ENCODE results near the gene ANKZF1. TPM values are rescaled to one million over a fixed set of nuclear protein-coding genes. Genes with fewer than 3 reads are reported as not detected.
"Not testable (repeated sequence)": the region's sequence is repeated elsewhere in the genome, so short reads cannot be mapped to it uniquely, and the experiment has no call there.

Gene ANKZF1
- total and polyA plus RNA-seq, 4 donors = 12.9 to 101 (median 38.7) TPM

GRCh38 chr2:219253753-219254589 is 24.4 kb downstream of the ANKZF1 start, which contains the start of gene TUBA4A:
TUBA4A (minus strand) TSS chr2:219253918; CDS start chr2:219253858, 60 bp downstream.
- ATAC-seq (ENCODE audit: low FRiP score) (peak; percentile 93), DNase-seq (peak; percentile 90 to 95)
- no peaks in the 10 kb centered on the region for H3K4me1 ChIP-seq (ENCODE audit: control insufficient read depth in 1 of 2, insufficient read depth in 2 of 2, low read length in 2 of 2)
- H3K4me3 ChIP-seq (ENCODE audit: low read length in 2 of 2) = peak within 1 kb of the TSS; percentile 75 to 76
- intact Hi-C loops (cut with DNase I) = loop anchor here in 1 of 2 donors (2.0 kb wide), 3 partner anchors 25 to 41 kb away; partner anchors contain the start of genes ABCB6 and DNAJB2
- H3K9me3 ChIP-seq (ENCODE audit: control insufficient read depth, low read length) = no peaks in the 10 kb centered on the region
- peak within 1 kb of the TSS; percentile 8 to 76 for H3K27ac ChIP-seq (ENCODE audit: low read depth in 1 of 2, low read length in 2 of 2)
- H3K36me3 ChIP-seq (ENCODE audit: control insufficient read depth in 1 of 2, insufficient read depth in 2 of 2, low read length in 1 of 2) = no peaks in the 10 kb centered on the region
- H3K27me3 ChIP-seq (ENCODE audit: control insufficient read depth in 1 of 2, insufficient read depth in 2 of 2, low read length in 1 of 2) = no peaks in the 10 kb centered on the region
- 0% methylated on average over 60 to 76 of the region's 76 CpGs for WGBS, 2 donors

DNA sequence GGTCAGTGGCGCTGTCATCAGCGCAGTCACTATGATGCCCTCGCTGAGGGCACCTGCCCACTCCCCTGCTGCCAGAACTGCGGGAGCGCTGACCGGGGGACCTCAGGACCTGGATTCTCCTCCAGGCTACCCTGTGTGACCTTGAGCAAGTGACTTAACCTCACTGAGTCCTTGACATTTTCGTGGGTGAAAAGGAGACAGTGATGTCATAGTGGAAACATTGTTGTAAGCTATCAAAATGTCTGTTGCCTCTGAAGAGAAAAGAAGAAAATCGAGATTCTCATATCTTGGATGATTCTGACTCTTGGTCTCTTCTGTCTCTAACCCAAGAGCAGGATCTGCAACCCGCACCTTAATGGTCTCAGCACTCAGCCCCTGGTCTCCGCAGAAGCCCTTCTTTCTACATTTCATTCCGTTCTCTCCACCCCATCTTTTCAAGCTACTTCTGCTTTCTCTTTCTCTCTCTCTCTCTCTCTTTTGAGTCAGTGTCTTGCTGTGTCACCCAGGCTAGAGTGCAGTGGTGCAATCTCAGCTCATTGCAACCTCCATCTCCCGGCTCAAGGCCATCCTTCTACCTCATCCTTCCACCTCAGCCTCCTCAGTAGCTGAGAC is 25.1 kb downstream of the ANKZF1 start:
- WGBS, 2 donors = 27 to 30% methylated on average over 11 to 12 of the region's 12 CpGs
- no peak overlapping the region for H3K27ac ChIP-seq (ENCODE audit: low read depth in 1 of 2, low read length in 2 of 2)

DNA sequence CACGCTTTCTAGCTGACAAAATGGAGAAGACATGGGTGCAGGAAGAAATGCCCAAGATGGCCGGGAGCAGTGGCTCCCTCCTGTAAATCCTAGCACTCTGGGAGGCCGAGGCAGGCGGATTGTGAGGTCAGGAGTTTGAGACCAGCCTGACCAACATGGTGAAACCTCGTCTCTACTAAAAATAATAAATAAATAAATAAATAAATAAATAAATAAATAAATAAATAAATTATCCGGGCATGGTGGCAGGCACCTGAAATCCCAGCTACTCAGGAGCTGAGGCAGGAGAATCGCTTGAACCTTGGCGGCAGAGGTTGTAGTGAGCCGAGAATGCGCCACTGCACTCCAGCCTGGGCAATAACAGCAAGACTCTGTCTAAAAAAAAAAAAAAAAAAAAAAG is 29.3 kb downstream of the ANKZF1 start:
- intact Hi-C loops (cut with DNase I) = loop anchor here in 1 of 2 donors (2.0 kb wide), 1 partner anchor 14 kb away; no protein-coding TSS in a partner anchor
- not testable (repeated sequence) for H3K27ac ChIP-seq (ENCODE audit: low read depth in 1 of 2, low read length in 2 of 2); H3K4me1 ChIP-seq (ENCODE audit: control insufficient read depth in 1 of 2, insufficient read depth in 2 of 2, low read length in 2 of 2); H3K9me3 ChIP-seq (ENCODE audit: control insufficient read depth, low read length); H3K27me3 ChIP-seq (ENCODE audit: control insufficient read depth in 1 of 2, insufficient read depth in 2 of 2, low read length in 1 of 2); H3K36me3 ChIP-seq (ENCODE audit: control insufficient read depth in 1 of 2, insufficient read depth in 2 of 2, low read length in 1 of 2); ATAC-seq (ENCODE audit: low FRiP score); H3K4me3 ChIP-seq (ENCODE audit: low read length in 2 of 2)
- DNase-seq = peak in 1 of 2 donors; percentile 35
- WGBS, 2 donors = 83 to 86% methylated on average over 10 of the region's 10 CpGs

More for the DNA sequence above, 25.1 kb downstream of the ANKZF1 start:
- Histone ChIP-seq H3K27me3 (ENCODE audit: control insufficient read depth in 1 of 2, insufficient read depth in 2 of 2, low read length in 1 of 2) (no peaks in the 10 kb centered on the region), H3K4me1 (ENCODE audit: control insufficient read depth in 1 of 2, insufficient read depth in 2 of 2, low read length in 2 of 2) (no peaks in the 10 kb centered on the region), H3K36me3 (ENCODE audit: control insufficient read depth in 1 of 2, insufficient read depth in 2 of 2, low read length in 1 of 2) (no peaks in the 10 kb centered on the region), H3K4me3 (ENCODE audit: low read length in 2 of 2) (peak overlapping the region; percentile 46 to 75), H3K9me3 (ENCODE audit: control insufficient read depth, low read length) (no peaks in the 10 kb centered on the region)
- DNase-seq (no peak), ATAC-seq (ENCODE audit: low FRiP score) (no peak)
- intact Hi-C loops (cut with DNase I) = no loop called here

GRCh38 chr2:219261024-219261855 is 31.6 kb downstream of the ANKZF1 start:
- intact Hi-C loops (cut with DNase I) = no loop called here
- DNase-seq = peak in 1 of 2 donors; percentile 17
- H3K4me3 ChIP-seq (ENCODE audit: low read length in 2 of 2) = no peak overlapping the region
- no peak for ATAC-seq (ENCODE audit: low FRiP score)
- H3K36me3 ChIP-seq (ENCODE audit: control insufficient read depth in 1 of 2, insufficient read depth in 2 of 2, low read length in 1 of 2) = no peaks in the 10 kb centered on the region
- no peaks in the 10 kb centered on the region for H3K9me3 ChIP-seq (ENCODE audit: control insufficient read depth, low read length)
- 67 to 74% methylated on average over 5 of the region's 5 CpGs for WGBS, 2 donors
- H3K27ac ChIP-seq (ENCODE audit: low read depth in 1 of 2, low read length in 2 of 2) = no peak overlapping the region
- no peaks in the 10 kb centered on the region for H3K27me3 ChIP-seq (ENCODE audit: control insufficient read depth in 1 of 2, insufficient read depth in 2 of 2, low read length in 1 of 2)
- no peaks in the 10 kb centered on the region for H3K4me1 ChIP-seq (ENCODE audit: control insufficient read depth in 1 of 2, insufficient read depth in 2 of 2, low read length in 2 of 2)

DNA sequence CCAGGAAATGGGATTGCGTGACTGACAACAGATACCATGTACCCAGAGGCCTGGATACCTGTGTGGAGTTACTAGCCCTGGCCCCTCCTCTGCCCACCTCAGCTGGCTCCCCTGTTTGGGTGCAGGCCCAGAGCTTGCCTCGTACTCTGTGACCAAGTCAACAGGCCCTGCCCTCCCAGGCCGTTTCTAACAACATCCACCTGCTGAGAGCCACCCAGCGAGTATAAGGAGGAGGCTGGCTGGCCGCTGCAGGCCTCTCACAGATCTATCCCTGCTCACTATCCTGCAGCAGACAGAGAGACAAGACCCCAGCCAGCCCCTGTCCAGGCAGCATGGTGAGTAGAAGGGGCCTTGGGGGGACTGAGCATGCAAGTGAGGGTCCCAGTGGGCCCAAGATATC is 36.6 kb downstream of the ANKZF1 start:
- H3K36me3 ChIP-seq (ENCODE audit: control insufficient read depth in 1 of 2, insufficient read depth in 2 of 2, low read length in 1 of 2) = no peaks in the 10 kb centered on the region
- H3K4me1 ChIP-seq (ENCODE audit: control insufficient read depth in 1 of 2, insufficient read depth in 2 of 2, low read length in 2 of 2) = no peaks in the 10 kb centered on the region
- peak in 1 of 2 donors; percentile 55 for DNase-seq
- no peak overlapping the region for H3K27ac ChIP-seq (ENCODE audit: low read depth in 1 of 2, low read length in 2 of 2)
- H3K9me3 ChIP-seq (ENCODE audit: control insufficient read depth, low read length) = no peaks in the 10 kb centered on the region
- H3K27me3 ChIP-seq (ENCODE audit: control insufficient read depth in 1 of 2, insufficient read depth in 2 of 2, low read length in 1 of 2) = no peaks in the 10 kb centered on the region
- WGBS, 2 donors = 89 to 90% methylated on average over 5 of the region's 5 CpGs
- ATAC-seq (ENCODE audit: low FRiP score) = no peak
- H3K4me3 ChIP-seq (ENCODE audit: low read length in 2 of 2) = no peak overlapping the region
- intact Hi-C loops (cut with DNase I) = no loop called here

- DNase-seq (peak in 1 of 2 donors; percentile 6), ATAC-seq (ENCODE audit: low FRiP score) (no peak)
- Histone ChIP-seq H3K4me1 (ENCODE audit: control insufficient read depth in 1 of 2, insufficient read depth in 2 of 2, low read length in 2 of 2) (no peaks in the 10 kb centered on the region), H3K4me3 (ENCODE audit: low read length in 2 of 2) (no peak overlapping the region), H3K9me3 (ENCODE audit: control insufficient read depth, low read length) (no peaks in the 10 kb centered on the region), H3K27ac (ENCODE audit: low read depth in 1 of 2, low read length in 2 of 2) (no peak overlapping the region), H3K27me3 (ENCODE audit: control insufficient read depth in 1 of 2, insufficient read depth in 2 of 2, low read length in 1 of 2) (no peaks in the 10 kb centered on the region), H3K36me3 (ENCODE audit: control insufficient read depth in 1 of 2, insufficient read depth in 2 of 2, low read length in 1 of 2) (no peaks in the 10 kb centered on the region)
- intact Hi-C loops (cut with DNase I) = no loop called here
- WGBS, 2 donors = 90 to 100% methylated on average over 1 of the region's 1 CpG
Observed at GRCh38 chr2:219266886-219267285, 37.3 kb downstream of the ANKZF1 start.

DNA sequence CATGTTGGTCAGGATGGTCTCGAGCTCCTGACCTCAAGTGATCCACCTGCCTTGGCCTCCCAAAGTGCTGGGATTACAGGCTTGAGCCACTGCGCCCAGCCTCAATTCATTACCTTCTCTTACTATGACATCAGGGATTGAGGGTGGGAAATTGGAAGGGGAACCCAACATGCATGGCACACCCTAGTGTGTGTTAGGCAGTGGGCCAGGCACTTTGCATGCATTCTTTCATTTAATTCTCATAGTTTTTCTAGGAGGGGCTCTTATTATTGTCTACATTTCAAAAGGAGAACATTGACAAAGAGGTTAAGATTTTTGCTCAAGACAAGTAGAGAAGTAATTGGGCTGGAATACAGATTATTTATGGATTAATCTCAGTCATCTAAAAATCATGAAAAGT is 38.7 kb downstream of the ANKZF1 start:
- Histone ChIP-seq H3K27me3 (ENCODE audit: control insufficient read depth in 1 of 2, insufficient read depth in 2 of 2, low read length in 1 of 2) (no peaks in the 10 kb centered on the region), H3K9me3 (ENCODE audit: control insufficient read depth, low read length) (no peaks in the 10 kb centered on the region), H3K4me3 (ENCODE audit: low read length in 2 of 2) (no peak overlapping the region), H3K36me3 (ENCODE audit: control insufficient read depth in 1 of 2, insufficient read depth in 2 of 2, low read length in 1 of 2) (no peaks in the 10 kb centered on the region), H3K27ac (ENCODE audit: low read depth in 1 of 2, low read length in 2 of 2) (no peak overlapping the region), H3K4me1 (ENCODE audit: control insufficient read depth in 1 of 2, insufficient read depth in 2 of 2, low read length in 2 of 2) (no peaks in the 10 kb centered on the region)
- intact Hi-C loops (cut with DNase I) = no loop called here
- WGBS, 2 donors = 94 to 97% methylated on average over 2 of the region's 2 CpGs
- ATAC-seq (ENCODE audit: low FRiP score) (no peak), DNase-seq (peak in 1 of 2 donors; percentile 9)

DNA sequence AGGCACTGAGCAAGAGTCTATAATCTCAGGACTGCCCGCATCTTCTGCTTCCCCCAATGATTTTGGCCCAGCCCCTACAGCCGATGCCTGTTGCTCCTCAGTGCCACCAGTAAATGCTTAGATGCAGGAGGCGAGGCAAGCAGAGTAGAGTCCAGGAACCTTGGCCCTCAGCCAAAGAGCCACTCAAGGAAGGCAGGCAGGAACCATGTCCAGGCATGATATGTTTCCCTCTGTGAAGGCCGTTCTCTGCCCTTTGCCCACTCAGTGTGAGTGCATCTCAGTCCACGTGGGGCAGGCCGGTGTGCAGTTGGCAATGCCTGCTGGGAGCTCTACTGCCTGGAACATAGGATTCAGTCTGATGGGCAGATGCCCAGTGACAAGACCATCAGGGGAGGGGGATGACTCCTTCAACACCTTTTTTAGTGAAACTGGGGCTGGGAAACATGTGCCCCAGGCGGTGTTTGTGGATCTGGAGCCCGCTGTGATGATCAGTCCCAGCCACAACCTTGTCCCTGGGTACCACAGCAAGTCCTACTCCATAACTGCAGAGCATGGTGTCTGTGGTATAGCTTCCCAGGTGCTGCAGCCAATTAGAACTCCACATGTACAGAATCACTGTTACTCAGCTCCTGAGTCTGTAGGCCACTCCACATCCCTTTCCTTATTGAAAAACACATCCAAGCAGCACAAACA is 39.9 kb downstream of the ANKZF1 start:
- 64 to 67% methylated on average over 8 of the region's 8 CpGs for WGBS, 2 donors
- no peak for ATAC-seq (ENCODE audit: low FRiP score)

More for the DNA sequence above, 39.9 kb downstream of the ANKZF1 start:
- peak in 1 of 2 donors; percentile 38 for DNase-seq
- H3K9me3 ChIP-seq (ENCODE audit: control insufficient read depth, low read length) = no peaks in the 10 kb centered on the region
- H3K4me3 ChIP-seq (ENCODE audit: low read length in 2 of 2) = no peak overlapping the region
- intact Hi-C loops (cut with DNase I) = no loop called here
- H3K27me3 ChIP-seq (ENCODE audit: control insufficient read depth in 1 of 2, insufficient read depth in 2 of 2, low read length in 1 of 2) = no peaks in the 10 kb centered on the region
- H3K27ac ChIP-seq (ENCODE audit: low read depth in 1 of 2, low read length in 2 of 2) = no peak overlapping the region
- H3K36me3 ChIP-seq (ENCODE audit: control insufficient read depth in 1 of 2, insufficient read depth in 2 of 2, low read length in 1 of 2) = no peaks in the 10 kb centered on the region
- H3K4me1 ChIP-seq (ENCODE audit: control insufficient read depth in 1 of 2, insufficient read depth in 2 of 2, low read length in 2 of 2) = no peaks in the 10 kb centered on the region
